T-helper 1 cell treated with Interleukin-12 subunit alpha and Interleukin-12 subunit beta and Interleukin-4 antibody, amounts not matched to agents 30 μg/mL and 1 μg/mL, for 36 hours (primary cell): ENCODE results near the gene AGBL4.

ENCODE experiments used
- H3K27ac Mint-ChIP-seq: one replicate; pipeline ENCODE4 v1.8.0; 2021; ENCODE audit warnings: mild to moderate bottlenecking, mixed read lengths
- H3K27me3 Mint-ChIP-seq: one replicate; pipeline ENCODE4 v1.8.0; 2021; ENCODE audit warnings: low read depth, mixed read lengths
- H3K36me3 Mint-ChIP-seq: one replicate; pipeline ENCODE4 v1.8.0; 2021; ENCODE audit warnings: low read depth, mixed read lengths
- H3K4me1 Mint-ChIP-seq: one replicate; pipeline ENCODE4 v1.8.0; 2021; ENCODE audit warnings: low read depth, mixed read lengths
- H3K4me3 Mint-ChIP-seq: one replicate; pipeline ENCODE4 v1.8.0; 2021; ENCODE audit warnings: mild to moderate bottlenecking, moderate library complexity, mixed read lengths
- H3K9me3 Mint-ChIP-seq: one replicate; pipeline ENCODE4 v1.8.0; 2021; ENCODE audit warnings: mixed read lengths

The AGBL4 gene

GRCh38 chr1:48610628-48611542 is 1412.9 kb downstream of the AGBL4 start:
- Mint-ChIP-seq H3K27me3 (peaks cover 22% of the 10 kb centered on the region), H3K4me1 (no peaks in the 10 kb centered on the region), H3K36me3 (no peaks in the 10 kb centered on the region), H3K9me3 (no peaks in the 10 kb centered on the region), H3K27ac (no peak overlapping the region), H3K4me3 (no peak overlapping the region)

GRCh38 chr1:48608882-48609281 is 1414.9 kb downstream of the AGBL4 start:
- H3K27me3 Mint-ChIP-seq = peaks cover 12% of the 10 kb centered on the region
- no peaks in the 10 kb centered on the region for H3K4me1 Mint-ChIP-seq
- no peak overlapping the region for H3K4me3 Mint-ChIP-seq
- no peaks in the 10 kb centered on the region for H3K9me3 Mint-ChIP-seq
- H3K27ac Mint-ChIP-seq = no peak overlapping the region
- H3K36me3 Mint-ChIP-seq = no peaks in the 10 kb centered on the region

- Mint-ChIP-seq H3K9me3 (no peaks in the 10 kb centered on the region), H3K36me3 (no peaks in the 10 kb centered on the region), H3K27ac (no peak overlapping the region), H3K4me3 (no peak overlapping the region), H3K4me1 (no peaks in the 10 kb centered on the region), H3K27me3 (peaks cover 1% of the 10 kb centered on the region)
Observed at GRCh38 chr1:48603222-48603621, 1420.5 kb downstream of the AGBL4 start.

GRCh38 chr1:48602349-48602748 is 1421.4 kb downstream of the AGBL4 start:
- Mint-ChIP-seq H3K9me3 (no peaks in the 10 kb centered on the region), H3K4me3 (no peak overlapping the region), H3K4me1 (no peaks in the 10 kb centered on the region), H3K36me3 (no peaks in the 10 kb centered on the region), H3K27me3 (no peaks in the 10 kb centered on the region), H3K27ac (no peak overlapping the region)

- Mint-ChIP-seq H3K9me3 (no peaks in the 10 kb centered on the region), H3K27ac (no peak overlapping the region), H3K36me3 (no peaks in the 10 kb centered on the region)
Observed at GRCh38 chr1:48600182-48600581, 1423.6 kb downstream of the AGBL4 start.

GRCh38 chr1:48597663-48598062 is 1426.1 kb downstream of the AGBL4 start:
- no peak overlapping the region for H3K27ac Mint-ChIP-seq
- H3K4me1 Mint-ChIP-seq = no peaks in the 10 kb centered on the region

More at GRCh38 chr1:48600182-48600581, 1423.6 kb downstream of the AGBL4 start:
- Mint-ChIP-seq H3K4me3 (no peak overlapping the region), H3K4me1 (no peaks in the 10 kb centered on the region), H3K27me3 (peaks cover 3% of the 10 kb centered on the region)

GRCh38 chr1:48596046-48596445 is 1427.7 kb downstream of the AGBL4 start:
- H3K27me3 Mint-ChIP-seq = peaks cover 3% of the 10 kb centered on the region
- no peaks in the 10 kb centered on the region for H3K4me1 Mint-ChIP-seq
- H3K4me3 Mint-ChIP-seq = no peak overlapping the region
- H3K27ac Mint-ChIP-seq = no peak overlapping the region
- no peaks in the 10 kb centered on the region for H3K9me3 Mint-ChIP-seq
- no peaks in the 10 kb centered on the region for H3K36me3 Mint-ChIP-seq

More at GRCh38 chr1:48597663-48598062, 1426.1 kb downstream of the AGBL4 start:
- H3K27me3 Mint-ChIP-seq = peaks cover 3% of the 10 kb centered on the region
- H3K36me3 Mint-ChIP-seq = no peaks in the 10 kb centered on the region
- no peak overlapping the region for H3K4me3 Mint-ChIP-seq
- no peaks in the 10 kb centered on the region for H3K9me3 Mint-ChIP-seq

- H3K4me1 Mint-ChIP-seq = no peaks in the 10 kb centered on the region
- H3K27ac Mint-ChIP-seq = no peak overlapping the region
- peaks cover 3% of the 10 kb centered on the region for H3K27me3 Mint-ChIP-seq
- no peak overlapping the region for H3K4me3 Mint-ChIP-seq
- H3K9me3 Mint-ChIP-seq = no peaks in the 10 kb centered on the region
- no peaks in the 10 kb centered on the region for H3K36me3 Mint-ChIP-seq
Observed at GRCh38 chr1:48595613-48596012, 1428.1 kb downstream of the AGBL4 start.

- Mint-ChIP-seq H3K27ac (no peak overlapping the region), H3K27me3 (peaks cover 3% of the 10 kb centered on the region), H3K9me3 (no peaks in the 10 kb centered on the region), H3K4me3 (no peak overlapping the region), H3K4me1 (no peaks in the 10 kb centered on the region), H3K36me3 (no peaks in the 10 kb centered on the region)
Observed at GRCh38 chr1:48592330-48592729, 1431.4 kb downstream of the AGBL4 start.

GRCh38 chr1:48591181-48591580 is 1432.6 kb downstream of the AGBL4 start:
- Mint-ChIP-seq H3K27me3 (peaks cover 8% of the 10 kb centered on the region), H3K4me1 (no peaks in the 10 kb centered on the region), H3K4me3 (no peak overlapping the region), H3K9me3 (no peaks in the 10 kb centered on the region), H3K27ac (no peak overlapping the region), H3K36me3 (no peaks in the 10 kb centered on the region)

- no peaks in the 10 kb centered on the region for H3K4me1 Mint-ChIP-seq
- H3K4me3 Mint-ChIP-seq = no peak overlapping the region
- no peak overlapping the region for H3K27ac Mint-ChIP-seq
- H3K36me3 Mint-ChIP-seq = no peaks in the 10 kb centered on the region
- peaks cover 7% of the 10 kb centered on the region for H3K27me3 Mint-ChIP-seq
- no peaks in the 10 kb centered on the region for H3K9me3 Mint-ChIP-seq
Observed at GRCh38 chr1:48588061-48588460, 1435.7 kb downstream of the AGBL4 start.

- no peaks in the 10 kb centered on the region for H3K9me3 Mint-ChIP-seq
- H3K27me3 Mint-ChIP-seq = peaks cover 7% of the 10 kb centered on the region
- no peak overlapping the region for H3K4me3 Mint-ChIP-seq
- no peaks in the 10 kb centered on the region for H3K4me1 Mint-ChIP-seq
- no peaks in the 10 kb centered on the region for H3K36me3 Mint-ChIP-seq
- no peak overlapping the region for H3K27ac Mint-ChIP-seq
Observed at GRCh38 chr1:48582408-48582807, 1441.3 kb downstream of the AGBL4 start.

GRCh38 chr1:48581270-48581669 is 1442.5 kb downstream of the AGBL4 start:
- H3K27ac Mint-ChIP-seq = no peak overlapping the region
- H3K27me3 Mint-ChIP-seq = peaks cover 3% of the 10 kb centered on the region
- H3K4me1 Mint-ChIP-seq = peaks cover 2% of the 10 kb centered on the region
- H3K9me3 Mint-ChIP-seq = no peaks in the 10 kb centered on the region
- H3K4me3 Mint-ChIP-seq = no peak overlapping the region
- no peaks in the 10 kb centered on the region for H3K36me3 Mint-ChIP-seq

- H3K4me3 Mint-ChIP-seq = no peak overlapping the region
- peaks cover 3% of the 10 kb centered on the region for H3K27me3 Mint-ChIP-seq
- no peaks in the 10 kb centered on the region for H3K36me3 Mint-ChIP-seq
- H3K27ac Mint-ChIP-seq = no peak overlapping the region
- H3K4me1 Mint-ChIP-seq = peaks cover 2% of the 10 kb centered on the region
- no peaks in the 10 kb centered on the region for H3K9me3 Mint-ChIP-seq
Observed at GRCh38 chr1:48576565-48576964, 1447.2 kb downstream of the AGBL4 start.

GRCh38 chr1:48572646-48573258 is 1451.0 kb downstream of the AGBL4 start:
- Mint-ChIP-seq H3K4me1 (peaks cover 2% of the 10 kb centered on the region), H3K36me3 (no peaks in the 10 kb centered on the region), H3K9me3 (no peaks in the 10 kb centered on the region), H3K27me3 (peaks cover 3% of the 10 kb centered on the region), H3K4me3 (no peak overlapping the region), H3K27ac (no peak overlapping the region)
